HG03135 (cell line): Measurements from ENCODE around the gene ST8SIA3.
"Not testable (repeated sequence)": the region's sequence is repeated elsewhere in the genome, so short reads cannot be mapped to it uniquely, and the experiment has no call there.

Experiments
- ATAC-seq: cut with Tn5 transposase; IDR thresholded peaks from one replicate; pipeline ENCODE4 v1.9.1; 2021; ENCODE audit warnings: mild to moderate bottlenecking, moderate library complexity; ENCODE audit not compliant: unreplicated experiment

ST8SIA3 gene

GRCh38 chr18:57364460-57364859 is 12.1 kb downstream of the ST8SIA3 start:
- ATAC-seq, result no peak

DNA sequence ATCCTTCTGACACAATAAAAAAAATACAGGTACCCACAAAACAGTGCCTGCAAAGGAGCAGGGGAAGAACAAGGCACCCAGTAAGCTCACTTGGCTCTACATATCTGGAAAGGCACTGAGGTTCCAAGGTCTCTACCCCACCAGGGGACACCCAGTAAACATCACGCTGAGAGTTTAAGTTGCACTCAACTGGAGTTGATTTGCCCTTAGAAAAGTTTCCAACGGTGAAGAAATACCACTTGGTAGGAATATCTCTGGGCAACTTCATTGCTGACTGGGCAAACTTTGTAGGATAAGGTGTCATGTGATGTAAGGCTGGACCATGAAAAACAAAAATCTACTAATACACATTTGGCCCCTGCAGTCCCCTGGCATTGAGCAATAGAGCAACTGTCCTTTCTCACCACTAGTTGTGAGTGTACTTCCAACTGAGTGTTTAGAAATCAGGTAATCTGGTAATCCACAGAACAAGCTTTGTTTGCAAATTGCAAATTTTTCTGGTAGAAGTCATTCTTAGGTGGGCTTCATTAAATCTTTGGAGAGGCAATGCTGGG is 14.2 kb downstream of the ST8SIA3 start:
- no peak for ATAC-seq

- no peak for ATAC-seq
These were observed 20.1 kb downstream of the ST8SIA3 start for GRCh38 chr18:57372444-57372843.

DNA sequence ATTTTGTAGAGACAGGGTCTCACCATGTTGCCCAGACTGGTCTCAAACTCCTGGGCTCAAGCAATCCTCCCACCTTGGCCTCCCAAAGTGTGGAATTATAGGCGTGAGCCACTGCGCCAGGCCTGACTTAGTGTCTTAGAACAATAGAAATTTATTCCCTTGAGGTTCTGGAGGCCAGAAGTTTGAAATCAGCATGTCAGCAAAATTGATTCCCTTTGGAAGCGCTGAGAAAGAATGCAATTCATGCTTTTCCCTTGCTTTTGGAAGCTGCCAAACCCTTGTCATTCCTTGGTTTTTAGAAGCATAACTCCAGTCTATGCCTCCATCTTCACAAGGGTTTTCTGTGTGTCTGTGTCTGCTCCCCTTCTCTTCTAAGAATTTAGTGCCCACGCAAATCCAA is 20.7 kb downstream of the ST8SIA3 start:
- ATAC-seq, result no peak

DNA sequence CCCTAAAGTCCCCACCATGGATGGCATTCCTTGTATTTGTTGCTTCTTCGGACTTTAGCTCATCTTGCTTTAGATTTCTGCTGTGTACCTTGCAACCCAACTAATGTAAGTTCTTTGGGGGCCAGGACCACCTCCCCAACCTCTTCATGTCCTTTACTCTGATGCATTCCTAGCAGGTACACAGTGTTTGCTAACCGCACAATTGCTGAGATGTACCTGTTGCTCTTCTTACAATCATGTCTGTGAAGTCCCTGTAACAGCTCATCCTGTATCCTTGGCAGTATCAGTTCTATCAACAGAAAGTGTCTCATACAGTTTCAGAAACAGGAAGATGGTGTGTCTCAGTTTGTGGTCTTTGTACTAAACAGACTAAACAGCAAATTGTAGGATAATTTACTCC is 24.1 kb downstream of the ST8SIA3 start:
- ATAC-seq, result no peak

GRCh38 chr18:57389271-57389670 is 36.9 kb downstream of the ST8SIA3 start:
- ATAC-seq, result no peak

- no peak for ATAC-seq
These were observed 37.7 kb downstream of the ST8SIA3 start for GRCh38 chr18:57390044-57390443.

- not testable (repeated sequence) for ATAC-seq
These were observed 42.4 kb downstream of the ST8SIA3 start for GRCh38 chr18:57394749-57395148.

DNA sequence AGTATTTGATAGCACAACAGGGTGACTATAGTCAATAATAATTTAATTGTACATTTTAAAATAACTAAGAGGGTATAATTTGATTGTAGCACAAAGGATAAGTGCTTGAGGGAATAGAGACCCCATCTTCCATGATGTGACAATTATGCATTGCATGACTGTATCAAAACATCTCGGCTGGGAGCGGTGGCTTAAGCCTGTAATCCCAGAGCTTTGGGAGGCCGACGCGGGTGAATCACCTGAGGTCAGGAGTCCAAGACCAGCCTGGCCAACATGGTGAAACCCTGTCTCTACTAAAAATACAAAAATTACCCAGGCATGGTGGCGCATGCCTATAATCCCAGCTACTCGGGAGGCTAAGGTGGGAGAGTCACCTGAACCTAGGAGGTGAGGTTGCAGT is 44.5 kb downstream of the ST8SIA3 start:
- ATAC-seq, result not testable (repeated sequence)

DNA sequence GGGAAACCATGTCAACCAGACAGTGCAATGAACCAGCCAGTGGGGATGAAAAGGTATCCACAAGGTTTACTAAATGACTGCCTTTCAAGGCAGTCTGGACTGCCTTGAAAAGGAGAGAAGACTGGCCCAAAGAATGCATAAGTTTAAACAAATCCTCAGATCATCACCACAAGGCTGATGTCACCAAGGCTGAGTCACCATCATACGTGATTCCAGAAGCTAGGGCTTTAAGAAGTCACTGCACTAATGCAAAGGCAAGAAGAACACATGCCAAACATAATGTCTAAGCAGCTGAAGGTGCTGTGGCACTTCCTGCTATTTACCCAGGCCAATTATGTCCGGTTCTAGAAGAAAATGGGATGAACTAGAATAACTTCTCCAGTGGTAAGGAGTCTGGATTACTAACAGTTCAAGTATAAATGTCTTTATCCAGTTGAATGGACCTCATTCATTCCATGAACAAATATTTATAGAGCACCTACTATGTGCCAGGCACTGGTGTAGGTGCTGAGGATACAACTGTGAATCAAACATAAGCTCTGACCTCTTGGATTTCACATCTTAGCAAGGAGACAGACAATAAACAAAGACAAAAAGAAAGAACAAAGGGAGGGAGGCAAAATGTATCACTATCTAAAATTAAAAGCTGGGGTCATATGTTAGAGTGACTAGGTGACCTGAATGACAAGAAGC is 45.2 kb downstream of the ST8SIA3 start:
- no peak for ATAC-seq

DNA sequence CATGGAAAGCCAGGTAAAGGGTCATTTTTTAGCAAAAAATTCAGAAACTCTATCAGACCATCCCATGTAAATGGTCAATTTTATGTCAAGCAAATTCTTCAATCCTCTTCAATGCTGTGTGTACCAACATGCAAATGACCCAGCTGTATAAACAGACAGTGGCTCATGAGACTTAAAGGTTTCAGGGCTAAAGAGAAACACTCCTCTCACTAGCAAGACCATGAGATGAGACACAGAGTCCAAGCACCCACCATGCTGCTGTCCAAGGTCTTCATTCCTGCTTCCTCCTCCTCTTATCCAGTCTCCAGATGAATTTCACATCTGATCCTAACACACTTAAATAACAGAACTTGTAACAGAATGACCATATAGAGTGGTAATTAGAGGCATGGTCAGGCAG is 52.0 kb downstream of the ST8SIA3 start:
- ATAC-seq, result no peak

- ATAC-seq, result no peak
These were observed 57.3 kb downstream of the ST8SIA3 start for GRCh38 chr18:57409650-57410049.

- no peak for ATAC-seq
These were observed 58.4 kb downstream of the ST8SIA3 start for GRCh38 chr18:57410749-57411148.

- ATAC-seq, result no peak
These were observed 64.2 kb downstream of the ST8SIA3 start for GRCh38 chr18:57416542-57416941.
